ENCODE data around the gene BSN. TPM values are rescaled to one million over a fixed set of nuclear protein-coding genes. Genes with fewer than 3 reads are reported as not detected.

BSN gene
- total and polyA plus RNA-seq, 12 donors, result 0.06 to 1.4 (median 0.62) TPM

DNA sequence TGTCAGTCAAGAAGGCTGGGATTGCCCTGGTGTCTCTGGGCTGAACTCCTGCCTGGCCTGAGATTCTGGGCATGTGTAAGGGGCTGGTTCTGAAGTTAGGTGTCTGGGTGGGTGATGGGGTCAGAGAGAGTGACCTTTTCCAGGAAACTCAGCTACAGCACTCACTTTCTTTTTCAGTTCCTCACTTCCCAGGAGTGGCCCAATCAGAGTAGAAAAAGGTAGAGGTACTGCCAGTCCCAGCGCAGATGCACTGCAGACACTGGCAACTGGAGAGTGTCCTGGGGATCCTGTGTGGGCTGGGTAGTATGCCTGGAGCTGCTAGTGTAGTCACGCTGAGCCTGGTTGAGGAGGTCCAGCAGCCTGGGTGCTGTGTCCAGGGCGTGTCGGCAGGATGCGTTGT is 73.4 kb downstream of the BSN start:
- Histone ChIP-seq H3K4me1 (no peaks in the 10 kb centered on the region), H3K27me3 (no peaks in the 10 kb centered on the region), H3K4me3 (no peak overlapping the region), H3K36me3 (no peaks in the 10 kb centered on the region), H3K27ac (no peak overlapping the region), H3K9me3 (peaks cover 0 to 11% (median 0%) of the 10 kb centered on the region in 11 donors)
- 85 to 86% methylated on average over 5 of the region's 5 CpGs for WGBS, 2 donors
- no peak for TF ChIP-seq CTCF (IDR thresholded peaks at IDR 0.05)
- intact Hi-C loops (cut with DNase I), result no loop called here
- DNase-seq, result no peak
- ATAC-seq, result no peak

- Histone ChIP-seq H3K27ac (no peak overlapping the region), H3K27me3 (no peaks in the 10 kb centered on the region), H3K9me3 (peaks cover 0 to 11% (median 0%) of the 10 kb centered on the region in 11 donors), H3K4me3 (no peak overlapping the region), H3K4me1 (no peaks in the 10 kb centered on the region), H3K36me3 (no peaks in the 10 kb centered on the region)
- DNase-seq (no peak), ATAC-seq (no peak)
- WGBS, 2 donors, result 88 to 90% methylated on average over 2 of the region's 2 CpGs
- intact Hi-C loops (cut with DNase I), result no loop called here
- TF ChIP-seq CTCF (IDR thresholded peaks at IDR 0.05), result no peak
Observed at GRCh38 chr3:49628249-49628648, 74.0 kb downstream of the BSN start.

DNA sequence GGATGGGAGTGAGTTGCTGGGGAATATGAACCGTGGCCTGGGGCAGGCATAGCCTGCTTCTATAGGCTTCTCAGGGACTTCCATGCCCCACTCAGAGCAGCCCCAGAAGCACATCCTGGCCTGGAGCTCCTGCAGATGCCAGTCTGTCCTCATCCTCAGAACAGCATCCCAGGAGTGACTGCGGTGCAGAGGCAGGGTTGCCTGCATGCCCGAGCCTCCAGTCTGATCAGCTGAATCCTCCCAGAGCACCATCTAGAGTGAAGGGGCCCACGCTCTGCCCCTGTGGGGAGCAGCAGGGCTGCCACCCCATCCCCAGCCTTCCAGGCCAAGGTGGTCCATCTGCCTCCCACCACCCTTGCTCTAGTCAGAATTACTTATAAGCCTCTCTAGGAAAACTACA is 75.2 kb downstream of the BSN start:
- no peak for TF ChIP-seq CTCF (IDR thresholded peaks at IDR 0.05)
- Histone ChIP-seq H3K9me3 (peaks cover 0 to 11% (median 0%) of the 10 kb centered on the region in 11 donors), H3K4me3 (no peak overlapping the region), H3K27me3 (no peaks in the 10 kb centered on the region), H3K4me1 (no peaks in the 10 kb centered on the region), H3K27ac (no peak overlapping the region), H3K36me3 (no peaks in the 10 kb centered on the region)
- intact Hi-C loops (cut with DNase I), result no loop called here
- 86 to 92% methylated on average over 4 of the region's 4 CpGs for WGBS, 2 donors
- no peak for ATAC-seq
- no peak for DNase-seq

GRCh38 chr3:49629866-49630265 is 75.6 kb downstream of the BSN start:
- intact Hi-C loops (cut with DNase I), result no loop called here
- ATAC-seq, result no peak
- Histone ChIP-seq H3K4me1 (no peaks in the 10 kb centered on the region), H3K27me3 (no peaks in the 10 kb centered on the region), H3K4me3 (no peak overlapping the region), H3K27ac (no peak overlapping the region), H3K36me3 (no peaks in the 10 kb centered on the region), H3K9me3 (peaks cover 0 to 11% (median 0%) of the 10 kb centered on the region in 11 donors)
- 88 to 90% methylated on average over 6 of the region's 6 CpGs for WGBS, 2 donors
- TF ChIP-seq CTCF (IDR thresholded peaks at IDR 0.05), result no peak
- DNase-seq, result no peak

Data from heart right ventricle (tissue), 16 donors.